Effector memory CD8-positive, alpha-beta T cell (primary cell): ENCODE results near the gene TFAM.
A peak's percentile ranks its signal among the peaks of the same experiment; 100 is the strongest.

ENCODE experiments used
- ATAC-seq: fragments of 150-1000 bp; cut with Tn5 transposase; replicated peaks from 2 replicates; pipeline ENCODE4 v1.10.0; 2021; ENCODE audit warnings: mild to moderate bottlenecking, moderate library complexity
- DNase-seq, 3 experiments: peaks; one replicate each; pipeline ENCODE4 v3.0.0; 2021
- H3K27ac Mint-ChIP-seq, 2 donors: one replicate each; pipeline ENCODE4 v1.8.0; 2022; ENCODE audit warnings: mild to moderate bottlenecking in 2 of 2, mixed read lengths in 2 of 2, moderate library complexity in 2 of 2
- H3K27me3 Mint-ChIP-seq, 2 donors: one replicate each; pipeline ENCODE4 v1.8.0; 2022; ENCODE audit warnings: mixed read lengths in 2 of 2
- H3K36me3 Mint-ChIP-seq: one replicate; pipeline ENCODE4 v1.8.0; 2022; ENCODE audit warnings: mild to moderate bottlenecking, moderate library complexity, mixed read lengths; ENCODE audit not compliant: insufficient read depth
- H3K4me1 Mint-ChIP-seq, 2 donors: one replicate each; pipeline ENCODE4 v1.8.0; 2022; ENCODE audit warnings: low read depth in 2 of 2, mixed read lengths in 2 of 2
- H3K4me3 Mint-ChIP-seq, 2 donors: one replicate each; pipeline ENCODE4 v1.8.0; 2022; ENCODE audit warnings: mild to moderate bottlenecking in 2 of 2, mixed read lengths in 2 of 2, moderate library complexity in 2 of 2
- H3K9me3 Mint-ChIP-seq, 2 donors: one replicate each; pipeline ENCODE4 v1.8.0; 2022; ENCODE audit warnings: mixed read lengths in 2 of 2
- total RNA-seq, 9 experiments: gene quantifications; one replicate each; lab custom pipeline; 2026; lab: John Stamatoyannopoulos, UW

Gene TFAM
- total RNA-seq: 36.2 to 212 (median 92.8) reads per million in 9 experiments

GRCh38 chr10:58384999-58385783, at the start of gene TFAM:
Gene TFAM (plus strand): TSS chr10:58385410. CDS start chr10:58385548, 138 bp downstream.
- peak; percentile 84 for ATAC-seq
- Mint-ChIP-seq H3K4me3 (peak within 1 kb of the TSS; percentile 98 to 99), H3K27ac (peak within 1 kb of the TSS; percentile 99), H3K27me3 (no peaks in the 10 kb centered on the region), H3K4me1 (peaks cover 19 to 49% of the 10 kb centered on the region in 2 donors), H3K36me3 (peaks cover 39% of the 10 kb centered on the region), H3K9me3 (no peaks in the 10 kb centered on the region)
- peak; percentile 95 to 97 (median 96) for DNase-seq

GRCh38 chr10:58336242-58336641, 49.0 kb upstream of the TFAM start:
- Mint-ChIP-seq H3K36me3 (no peaks in the 10 kb centered on the region), H3K9me3 (no peaks in the 10 kb centered on the region), H3K4me1 (peaks cover 29 to 32% of the 10 kb centered on the region in 2 donors), H3K4me3 (peak overlapping the region; percentile 89), H3K27ac (peak overlapping the region; percentile 84 to 91), H3K27me3 (peaks cover 0 to 4% of the 10 kb centered on the region in 2 donors)
- no peak for DNase-seq
- no peak for ATAC-seq

GRCh38 chr10:58341422-58341821, 43.8 kb upstream of the TFAM start:
- ATAC-seq: no peak
- Mint-ChIP-seq H3K9me3 (no peaks in the 10 kb centered on the region), H3K4me1 (peaks cover 23 to 44% of the 10 kb centered on the region in 2 donors), H3K36me3 (no peaks in the 10 kb centered on the region), H3K4me3 (no peak overlapping the region), H3K27ac (no peak overlapping the region), H3K27me3 (no peaks in the 10 kb centered on the region)
- no peak for DNase-seq

- no peaks in the 10 kb centered on the region for H3K9me3 Mint-ChIP-seq
- DNase-seq (no peak), ATAC-seq (no peak)
- peaks cover 21 to 40% of the 10 kb centered on the region in 2 donors for H3K4me1 Mint-ChIP-seq
- no peak overlapping the region for H3K27ac Mint-ChIP-seq
- H3K4me3 Mint-ChIP-seq: no peak overlapping the region
- no peaks in the 10 kb centered on the region for H3K36me3 Mint-ChIP-seq
- no peaks in the 10 kb centered on the region for H3K27me3 Mint-ChIP-seq
Observed at GRCh38 chr10:58341947-58342346, 43.3 kb upstream of the TFAM start.

- no peak overlapping the region for H3K4me3 Mint-ChIP-seq
- H3K27ac Mint-ChIP-seq: no peak overlapping the region
- no peak for ATAC-seq
- peaks cover 18 to 40% of the 10 kb centered on the region in 2 donors for H3K4me1 Mint-ChIP-seq
- H3K9me3 Mint-ChIP-seq: no peaks in the 10 kb centered on the region
- no peaks in the 10 kb centered on the region for H3K27me3 Mint-ChIP-seq
- no peaks in the 10 kb centered on the region for H3K36me3 Mint-ChIP-seq
- DNase-seq: no peak
Observed at GRCh38 chr10:58347967-58348366, 37.2 kb upstream of the TFAM start.

- Mint-ChIP-seq H3K27me3 (no peaks in the 10 kb centered on the region), H3K4me1 (peaks cover 18 to 40% of the 10 kb centered on the region in 2 donors), H3K36me3 (no peaks in the 10 kb centered on the region), H3K27ac (no peak overlapping the region), H3K4me3 (no peak overlapping the region), H3K9me3 (no peaks in the 10 kb centered on the region)
- ATAC-seq: no peak
- DNase-seq: no peak
Observed at GRCh38 chr10:58348571-58349033, 36.6 kb upstream of the TFAM start.

GRCh38 chr10:58350023-58350422, 35.2 kb upstream of the TFAM start:
- H3K4me3 Mint-ChIP-seq: no peak overlapping the region
- H3K27ac Mint-ChIP-seq: no peak overlapping the region
- peaks cover 15 to 36% of the 10 kb centered on the region in 2 donors for H3K4me1 Mint-ChIP-seq
- H3K9me3 Mint-ChIP-seq: no peaks in the 10 kb centered on the region
- H3K27me3 Mint-ChIP-seq: no peaks in the 10 kb centered on the region
- ATAC-seq (no peak), DNase-seq (no peak)
- no peaks in the 10 kb centered on the region for H3K36me3 Mint-ChIP-seq

- Mint-ChIP-seq H3K36me3 (no peaks in the 10 kb centered on the region), H3K27me3 (no peaks in the 10 kb centered on the region), H3K27ac (no peak overlapping the region), H3K4me3 (no peak overlapping the region), H3K9me3 (no peaks in the 10 kb centered on the region), H3K4me1 (peaks cover 16 to 38% of the 10 kb centered on the region in 2 donors)
- ATAC-seq (no peak), DNase-seq (no peak)
Observed at GRCh38 chr10:58350619-58351323, 34.4 kb upstream of the TFAM start.

- H3K4me1 Mint-ChIP-seq: peaks cover 15 to 42% of the 10 kb centered on the region in 2 donors
- H3K9me3 Mint-ChIP-seq: no peaks in the 10 kb centered on the region
- no peaks in the 10 kb centered on the region for H3K36me3 Mint-ChIP-seq
- no peak overlapping the region for H3K4me3 Mint-ChIP-seq
- H3K27ac Mint-ChIP-seq: no peak overlapping the region
- H3K27me3 Mint-ChIP-seq: no peaks in the 10 kb centered on the region
- DNase-seq (no peak), ATAC-seq (no peak)
Observed at GRCh38 chr10:58351616-58352578, 33.3 kb upstream of the TFAM start.

- no peak for ATAC-seq
- Mint-ChIP-seq H3K4me1 (peaks cover 16 to 39% of the 10 kb centered on the region in 2 donors), H3K27me3 (no peaks in the 10 kb centered on the region), H3K9me3 (no peaks in the 10 kb centered on the region), H3K36me3 (no peaks in the 10 kb centered on the region), H3K27ac (no peak overlapping the region), H3K4me3 (no peak overlapping the region)
- DNase-seq: no peak
Observed at GRCh38 chr10:58352956-58353610, 32.1 kb upstream of the TFAM start.

- no peak overlapping the region for H3K4me3 Mint-ChIP-seq
- no peak for ATAC-seq
- peak overlapping the region in 1 of 2 donors; percentile 1 for H3K27ac Mint-ChIP-seq
- H3K27me3 Mint-ChIP-seq: no peaks in the 10 kb centered on the region
- H3K9me3 Mint-ChIP-seq: no peaks in the 10 kb centered on the region
- H3K36me3 Mint-ChIP-seq: no peaks in the 10 kb centered on the region
- H3K4me1 Mint-ChIP-seq: peaks cover 14 to 22% of the 10 kb centered on the region in 2 donors
- DNase-seq: no peak
Observed at GRCh38 chr10:58356756-58357155, 28.5 kb upstream of the TFAM start.

GRCh38 chr10:58358314-58358933, 26.8 kb upstream of the TFAM start:
- Mint-ChIP-seq H3K36me3 (peaks cover 5% of the 10 kb centered on the region), H3K4me3 (no peak overlapping the region), H3K27ac (no peak overlapping the region), H3K4me1 (peaks cover 14 to 22% of the 10 kb centered on the region in 2 donors), H3K27me3 (no peaks in the 10 kb centered on the region), H3K9me3 (no peaks in the 10 kb centered on the region)
- DNase-seq (no peak), ATAC-seq (no peak)
